Measurements from ENCODE around the gene KRTAP5-7.

- TF ChIP-seq CTCF (IDR thresholded peaks at IDR 0.05) (no peak), EZH2 (IDR thresholded peaks at IDR 0.05) (no peak)
Observed at GRCh38 chr11:71504531-71504930, 22.5 kb upstream of the KRTAP5-7 start.
